OCI-M2 (cell line): ENCODE results near the gene ALAD.
"Not testable (repeated sequence)": the region's sequence is repeated elsewhere in the genome, so short reads cannot be mapped to it uniquely, and the experiment has no call there.

Experiments
- DNase-seq: peaks from one replicate; lab custom pipeline; 2025; ENCODE audit not compliant: unreplicated experiment; lab: John Stamatoyannopoulos, UW

ALAD gene

GRCh38 chr9:113375057-113376023, 25.7 kb downstream of the ALAD start:
- no peak for DNase-seq

GRCh38 chr9:113373676-113374392, 27.2 kb downstream of the ALAD start:
- no peak for DNase-seq

- DNase-seq, result no peak
Measured at GRCh38 chr9:113373256-113373655, 27.8 kb downstream of the ALAD start.

GRCh38 chr9:113372059-113372458, 29.0 kb downstream of the ALAD start:
- DNase-seq, result no peak

- no peak for DNase-seq
Measured at GRCh38 chr9:113370806-113371325, 30.2 kb downstream of the ALAD start.

GRCh38 chr9:113369855-113370140, 31.3 kb downstream of the ALAD start:
- DNase-seq, result no peak

GRCh38 chr9:113368982-113369854, 31.9 kb downstream of the ALAD start:
- peak; percentile 45 for DNase-seq

GRCh38 chr9:113368348-113368981, 32.6 kb downstream of the ALAD start:
- DNase-seq, result no peak

- not testable (repeated sequence) for DNase-seq
Measured at GRCh38 chr9:113365652-113366051, 35.4 kb downstream of the ALAD start.

GRCh38 chr9:113364951-113365350, 36.1 kb downstream of the ALAD start:
- no peak for DNase-seq

GRCh38 chr9:113363336-113363735, 37.7 kb downstream of the ALAD start:
- no peak for DNase-seq

GRCh38 chr9:113361304-113362018, 39.6 kb downstream of the ALAD start:
- DNase-seq, result no peak

GRCh38 chr9:113360242-113360842, 40.7 kb downstream of the ALAD start:
- no peak for DNase-seq

- DNase-seq, result no peak
Measured at GRCh38 chr9:113359385-113359784, 41.7 kb downstream of the ALAD start.

- no peak for DNase-seq
Measured at GRCh38 chr9:113356686-113357292, 44.3 kb downstream of the ALAD start.

- DNase-seq, result no peak
Measured at GRCh38 chr9:113355040-113355596, 46.0 kb downstream of the ALAD start.

GRCh38 chr9:113352411-113352810, 48.7 kb downstream of the ALAD start:
- no peak for DNase-seq

GRCh38 chr9:113352006-113352405, 49.1 kb downstream of the ALAD start:
- no peak for DNase-seq

- no peak for DNase-seq
Measured at GRCh38 chr9:113350937-113351336, 50.1 kb downstream of the ALAD start.
